ENCODE results near the gene CACFD1. TPM values are rescaled to one million over a fixed set of nuclear protein-coding genes. Genes with fewer than 3 reads are reported as not detected.

Gene CACFD1
- total RNA-seq, 1 donor from 2014 or later, result 13.1 TPM

DNA sequence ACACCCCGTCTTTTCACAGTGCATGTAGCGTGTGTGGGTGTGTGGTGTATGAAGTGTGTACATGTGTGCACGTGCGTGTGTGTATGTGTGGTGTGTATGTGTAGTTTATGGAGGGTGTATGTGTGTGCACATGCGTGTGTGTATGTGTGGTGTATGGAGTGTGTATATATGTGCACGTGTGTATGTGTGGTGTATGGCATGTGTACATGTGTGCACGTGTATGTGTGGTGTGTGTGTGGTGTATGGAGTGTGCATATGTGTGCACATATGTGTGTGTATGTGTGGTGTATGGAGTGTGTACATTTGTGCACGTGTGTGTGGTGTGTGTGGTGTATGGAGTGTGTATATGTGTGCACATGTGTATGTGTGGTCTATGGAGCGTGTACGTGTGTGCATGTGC lies 51.8 kb downstream of the CACFD1 start:
- Histone ChIP-seq H3K36me3 (ENCODE audit: insufficient read depth, low read length) (no peaks in the 10 kb centered on the region), H3K4me3 (ENCODE audit: insufficient read depth, low read depth, low read length) (no peak overlapping the region), H4K20me1 (ENCODE audit: insufficient read depth, low read length) (no peaks in the 10 kb centered on the region), H3K27me3 (ENCODE audit: insufficient read depth, low read length) (peaks cover 4% of the 10 kb centered on the region), H3K79me2 (ENCODE audit: insufficient read depth, low read length) (no peaks in the 10 kb centered on the region), H3K4me2 (ENCODE audit: low read length) (no peak overlapping the region), H3K4me1 (ENCODE audit: insufficient read depth, low read length) (peaks cover 17% of the 10 kb centered on the region), H2AFZ (ENCODE audit: low read depth, low read length) (no peak overlapping the region), H3K27ac (ENCODE audit: low read depth, low read length) (no peak overlapping the region), H3K9me3 (ENCODE audit: insufficient read depth, low read depth, low read length) (no peaks in the 10 kb centered on the region), H3K9ac (ENCODE audit: low read length) (no peak overlapping the region)
- no peaks in the 10 kb centered on the region for H3K9me3 Mint-ChIP-seq (ENCODE audit: unreplicated experiment)
- TF ChIP-seq EZH2 (IDR thresholded peaks at IDR 0.05; ENCODE audit: insufficient read depth, low read length), result no peak
- TF ChIP-seq, protein P1, sequence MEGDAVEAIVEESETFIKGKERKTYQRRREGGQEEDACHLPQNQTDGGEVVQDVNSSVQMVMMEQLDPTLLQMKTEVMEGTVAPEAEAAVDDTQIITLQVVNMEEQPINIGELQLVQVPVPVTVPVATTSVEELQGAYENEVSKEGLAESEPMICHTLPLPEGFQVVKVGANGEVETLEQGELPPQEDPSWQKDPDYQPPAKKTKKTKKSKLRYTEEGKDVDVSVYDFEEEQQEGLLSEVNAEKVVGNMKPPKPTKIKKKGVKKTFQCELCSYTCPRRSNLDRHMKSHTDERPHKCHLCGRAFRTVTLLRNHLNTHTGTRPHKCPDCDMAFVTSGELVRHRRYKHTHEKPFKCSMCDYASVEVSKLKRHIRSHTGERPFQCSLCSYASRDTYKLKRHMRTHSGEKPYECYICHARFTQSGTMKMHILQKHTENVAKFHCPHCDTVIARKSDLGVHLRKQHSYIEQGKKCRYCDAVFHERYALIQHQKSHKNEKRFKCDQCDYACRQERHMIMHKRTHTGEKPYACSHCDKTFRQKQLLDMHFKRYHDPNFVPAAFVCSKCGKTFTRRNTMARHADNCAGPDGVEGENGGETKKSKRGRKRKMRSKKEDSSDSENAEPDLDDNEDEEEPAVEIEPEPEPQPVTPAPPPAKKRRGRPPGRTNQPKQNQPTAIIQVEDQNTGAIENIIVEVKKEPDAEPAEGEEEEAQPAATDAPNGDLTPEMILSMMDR (IDR thresholded peaks at IDR 0.05; ENCODE audit: insufficient read depth, low read depth, low read length), result no peak
- DNase-seq (ENCODE audit: low read depth) (no peak), FAIRE-seq (no peak)
- H3K4me1 Mint-ChIP-seq (ENCODE audit: low read depth, unreplicated experiment), result peaks cover 11% of the 10 kb centered on the region
- peaks cover 14% of the 10 kb centered on the region for H3K27me3 Mint-ChIP-seq (ENCODE audit: low read depth, unreplicated experiment)
- H3K27ac Mint-ChIP-seq (ENCODE audit: unreplicated experiment), result no peak overlapping the region
- no peaks in the 10 kb centered on the region for H3K36me3 Mint-ChIP-seq (ENCODE audit: low read depth, unreplicated experiment)
- no peak overlapping the region for H3K4me3 Mint-ChIP-seq (ENCODE audit: unreplicated experiment)

DNA sequence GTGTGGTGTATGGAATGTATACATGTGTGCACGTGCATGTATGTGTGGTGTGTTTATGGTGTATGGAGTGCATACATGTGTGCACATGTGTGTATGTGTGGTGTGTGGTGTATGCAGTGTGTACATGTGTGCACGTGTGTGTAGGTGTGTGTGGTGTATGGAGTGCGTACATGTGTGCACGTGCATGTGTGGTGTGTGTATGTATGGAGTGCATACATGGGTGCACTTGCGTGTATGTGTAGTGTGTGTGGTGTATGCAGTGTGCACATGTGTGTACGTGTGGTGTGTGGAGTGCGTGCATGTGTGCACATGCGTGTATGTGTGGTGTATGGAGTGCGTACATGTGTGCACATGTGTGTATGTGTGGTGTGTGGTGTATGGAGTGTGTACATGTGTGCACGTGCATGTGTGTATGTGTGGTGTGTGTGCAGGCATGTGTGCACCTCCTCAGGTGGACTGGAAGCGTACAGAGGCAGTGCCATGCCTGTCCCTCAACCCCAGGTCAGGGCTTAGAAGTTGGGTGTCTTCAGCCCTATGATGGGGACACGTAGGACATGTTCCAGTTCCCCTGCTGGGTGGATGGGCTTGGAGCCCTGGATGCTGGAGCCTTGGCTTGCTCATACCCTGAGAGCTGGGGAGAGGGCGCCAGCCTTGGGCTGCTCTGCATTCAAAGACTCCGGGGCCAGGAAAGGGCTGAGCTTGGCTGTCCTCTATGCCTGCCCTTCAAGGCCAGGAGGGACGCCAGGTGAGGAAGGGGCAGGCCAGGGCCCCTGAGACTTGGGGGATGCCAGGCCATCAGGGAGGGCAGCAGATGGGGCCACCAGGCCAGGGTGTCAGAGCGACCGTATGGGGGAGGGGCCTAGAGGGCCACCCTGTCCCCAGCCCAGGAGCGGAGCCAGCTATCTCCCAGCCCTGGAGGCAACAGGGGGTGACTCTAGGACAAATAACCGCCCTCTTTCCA lies 52.8 kb downstream of the CACFD1 start:
- H3K79me2 ChIP-seq (ENCODE audit: insufficient read depth, low read length), result no peaks in the 10 kb centered on the region
- DNase-seq (ENCODE audit: low read depth), result no peak

DNA sequence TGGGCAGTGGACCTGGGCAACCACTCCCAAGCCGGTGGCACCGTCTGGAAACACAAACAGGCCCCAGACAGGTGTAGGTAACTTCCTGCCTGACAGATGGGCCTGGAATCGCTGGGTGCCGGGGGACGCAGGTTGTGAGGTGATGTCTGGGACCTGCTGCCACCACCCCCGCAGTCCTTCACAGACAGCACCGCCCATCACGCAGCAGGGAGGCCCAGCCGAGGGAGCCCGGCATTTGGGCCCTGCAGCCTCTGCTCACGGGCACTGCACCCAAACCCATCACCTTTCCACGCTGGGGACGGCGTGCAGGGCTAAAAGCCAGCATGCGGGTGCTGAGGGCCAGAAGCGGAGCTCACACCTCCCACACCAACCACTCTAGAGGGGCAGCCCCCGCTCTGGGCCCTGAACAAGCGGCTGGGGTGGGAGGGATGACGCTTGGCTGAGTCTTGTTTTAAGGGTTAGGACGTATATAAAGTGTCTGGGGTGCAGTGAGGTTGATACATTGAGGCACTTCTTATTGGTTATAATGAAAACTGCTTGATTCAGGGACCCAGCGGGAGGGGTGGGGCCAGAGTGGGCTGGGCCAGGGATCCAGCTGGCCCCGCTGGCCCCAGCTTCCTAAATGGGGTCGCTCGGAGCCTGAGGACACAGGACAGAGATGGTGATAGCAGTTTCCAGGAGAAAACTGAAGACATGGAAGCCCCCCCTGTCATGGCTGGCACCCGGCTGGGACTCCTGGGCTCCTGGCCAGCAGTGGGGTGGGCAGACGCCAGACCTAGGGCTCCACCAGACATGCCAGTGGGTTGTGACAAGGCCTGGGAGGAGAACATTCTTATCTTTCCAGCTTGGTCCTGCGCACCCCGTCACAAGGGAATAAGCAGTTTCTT lies 53.7 kb downstream of the CACFD1 start:
- Histone ChIP-seq H3K9ac (ENCODE audit: low read length) (no peak overlapping the region), H3K4me2 (ENCODE audit: low read length) (no peak overlapping the region), H3K4me1 (ENCODE audit: insufficient read depth, low read length) (peaks cover 11% of the 10 kb centered on the region), H3K27ac (ENCODE audit: low read depth, low read length) (no peak overlapping the region), H3K79me2 (ENCODE audit: insufficient read depth, low read length) (no peaks in the 10 kb centered on the region), H3K27me3 (ENCODE audit: insufficient read depth, low read length) (peaks cover 4% of the 10 kb centered on the region), H3K36me3 (ENCODE audit: insufficient read depth, low read length) (no peaks in the 10 kb centered on the region), H4K20me1 (ENCODE audit: insufficient read depth, low read length) (no peaks in the 10 kb centered on the region), H2AFZ (ENCODE audit: low read depth, low read length) (no peak overlapping the region), H3K4me3 (ENCODE audit: insufficient read depth, low read depth, low read length) (no peak overlapping the region), H3K9me3 (ENCODE audit: insufficient read depth, low read depth, low read length) (no peaks in the 10 kb centered on the region)
- H3K9me3 Mint-ChIP-seq (ENCODE audit: unreplicated experiment), result no peaks in the 10 kb centered on the region
- FAIRE-seq (no peak), DNase-seq (ENCODE audit: low read depth) (no peak)
- H3K27ac Mint-ChIP-seq (ENCODE audit: unreplicated experiment), result no peak overlapping the region
- H3K4me1 Mint-ChIP-seq (ENCODE audit: low read depth, unreplicated experiment), result peaks cover 7% of the 10 kb centered on the region
- H3K36me3 Mint-ChIP-seq (ENCODE audit: low read depth, unreplicated experiment), result no peaks in the 10 kb centered on the region
- H3K27me3 Mint-ChIP-seq (ENCODE audit: low read depth, unreplicated experiment), result peaks cover 17% of the 10 kb centered on the region
- no peak for TF ChIP-seq EZH2 (IDR thresholded peaks at IDR 0.05; ENCODE audit: insufficient read depth, low read length)
- TF ChIP-seq, protein P1 (IDR thresholded peaks at IDR 0.05; ENCODE audit: insufficient read depth, low read depth, low read length), result no peak
- H3K4me3 Mint-ChIP-seq (ENCODE audit: unreplicated experiment), result no peak overlapping the region

More for the DNA sequence above, 52.8 kb downstream of the CACFD1 start:
- no peaks in the 10 kb centered on the region for H3K36me3 Mint-ChIP-seq (ENCODE audit: low read depth, unreplicated experiment)
- no peak overlapping the region for H3K4me2 ChIP-seq (ENCODE audit: low read length)
- TF ChIP-seq EZH2 (IDR thresholded peaks at IDR 0.05; ENCODE audit: insufficient read depth, low read length), result no peak
- H3K4me1 ChIP-seq (ENCODE audit: insufficient read depth, low read length), result peaks cover 11% of the 10 kb centered on the region
- H2AFZ ChIP-seq (ENCODE audit: low read depth, low read length), result no peak overlapping the region
- no peaks in the 10 kb centered on the region for H3K9me3 ChIP-seq (ENCODE audit: insufficient read depth, low read depth, low read length)
- H3K27me3 ChIP-seq (ENCODE audit: insufficient read depth, low read length), result peaks cover 4% of the 10 kb centered on the region
- H3K27me3 Mint-ChIP-seq (ENCODE audit: low read depth, unreplicated experiment), result peaks cover 18% of the 10 kb centered on the region
- H4K20me1 ChIP-seq (ENCODE audit: insufficient read depth, low read length), result no peaks in the 10 kb centered on the region
- no peak overlapping the region for H3K4me3 ChIP-seq (ENCODE audit: insufficient read depth, low read depth, low read length)
- H3K27ac ChIP-seq (ENCODE audit: low read depth, low read length), result no peak overlapping the region
- H3K36me3 ChIP-seq (ENCODE audit: insufficient read depth, low read length), result no peaks in the 10 kb centered on the region
- H3K4me1 Mint-ChIP-seq (ENCODE audit: low read depth, unreplicated experiment), result peaks cover 7% of the 10 kb centered on the region
- H3K9ac ChIP-seq (ENCODE audit: low read length), result no peak overlapping the region
- H3K9me3 Mint-ChIP-seq (ENCODE audit: unreplicated experiment), result no peaks in the 10 kb centered on the region
- no peak overlapping the region for H3K4me3 Mint-ChIP-seq (ENCODE audit: unreplicated experiment)
- H3K27ac Mint-ChIP-seq (ENCODE audit: unreplicated experiment), result no peak overlapping the region
- no peak for FAIRE-seq
